Measurements from ENCODE around the gene SMIM10L2A.

The SMIM10L2A gene

GRCh38 chrX:135429429-135429828 lies 7.7 kb downstream of the SMIM10L2A start:
- H2AFZ ChIP-seq (ENCODE audit: low read depth) = no peak overlapping the region
- H3K27me3 ChIP-seq (ENCODE audit: insufficient read depth, low read depth) = no peaks in the 10 kb centered on the region
- no peaks in the 10 kb centered on the region for H3K79me2 ChIP-seq (ENCODE audit: insufficient read depth, low read depth)
- no peaks in the 10 kb centered on the region for H3K4me1 ChIP-seq (ENCODE audit: low read depth, poor library complexity, severe bottlenecking)
- H4K20me1 ChIP-seq (ENCODE audit: insufficient read depth) = no peaks in the 10 kb centered on the region
- H3K36me3 ChIP-seq (ENCODE audit: insufficient read depth) = no peaks in the 10 kb centered on the region
- H3K4me3 ChIP-seq (IDR thresholded peaks at IDR 0.05; ENCODE audit: insufficient read depth, low read depth, low read length) = no peak overlapping the region
- TF ChIP-seq CTCF (conservative IDR thresholded peaks at IDR 0.05; ENCODE audit: low read depth, low read length) = no peak
- no peak overlapping the region for H3K27ac ChIP-seq
- no peak overlapping the region for H3K9ac ChIP-seq
- no peak overlapping the region for H3K4me2 ChIP-seq

GRCh38 chrX:135431886-135432285 lies 10.1 kb downstream of the SMIM10L2A start:
- Histone ChIP-seq H3K27me3 (ENCODE audit: insufficient read depth, low read depth) (no peaks in the 10 kb centered on the region), H2AFZ (ENCODE audit: low read depth) (no peak overlapping the region), H3K4me3 (IDR thresholded peaks at IDR 0.05; ENCODE audit: insufficient read depth, low read depth, low read length) (no peak overlapping the region), H4K20me1 (ENCODE audit: insufficient read depth) (no peaks in the 10 kb centered on the region), H3K36me3 (ENCODE audit: insufficient read depth) (no peaks in the 10 kb centered on the region), H3K79me2 (ENCODE audit: insufficient read depth, low read depth) (no peaks in the 10 kb centered on the region), H3K9ac (no peak overlapping the region), H3K4me1 (ENCODE audit: low read depth, poor library complexity, severe bottlenecking) (no peaks in the 10 kb centered on the region), H3K27ac (no peak overlapping the region), H3K4me2 (no peak overlapping the region)
- no peak for TF ChIP-seq CTCF (conservative IDR thresholded peaks at IDR 0.05; ENCODE audit: low read depth, low read length)

GRCh38 chrX:135432453-135432852 lies 10.7 kb downstream of the SMIM10L2A start:
- Histone ChIP-seq H3K4me1 (ENCODE audit: low read depth, poor library complexity, severe bottlenecking) (no peaks in the 10 kb centered on the region), H3K4me3 (IDR thresholded peaks at IDR 0.05; ENCODE audit: insufficient read depth, low read depth, low read length) (no peak overlapping the region), H3K27me3 (ENCODE audit: insufficient read depth, low read depth) (no peaks in the 10 kb centered on the region), H4K20me1 (ENCODE audit: insufficient read depth) (no peaks in the 10 kb centered on the region), H3K9ac (no peak overlapping the region), H3K36me3 (ENCODE audit: insufficient read depth) (no peaks in the 10 kb centered on the region), H3K4me2 (no peak overlapping the region), H3K27ac (no peak overlapping the region), H3K79me2 (ENCODE audit: insufficient read depth, low read depth) (no peaks in the 10 kb centered on the region), H2AFZ (ENCODE audit: low read depth) (no peak overlapping the region)
- no peak for TF ChIP-seq CTCF (conservative IDR thresholded peaks at IDR 0.05; ENCODE audit: low read depth, low read length)

- Histone ChIP-seq H4K20me1 (ENCODE audit: insufficient read depth) (no peaks in the 10 kb centered on the region), H3K9ac (no peak overlapping the region), H3K4me3 (IDR thresholded peaks at IDR 0.05; ENCODE audit: insufficient read depth, low read depth, low read length) (no peak overlapping the region), H2AFZ (ENCODE audit: low read depth) (no peak overlapping the region), H3K27ac (no peak overlapping the region), H3K27me3 (ENCODE audit: insufficient read depth, low read depth) (no peaks in the 10 kb centered on the region), H3K36me3 (ENCODE audit: insufficient read depth) (no peaks in the 10 kb centered on the region), H3K79me2 (ENCODE audit: insufficient read depth, low read depth) (no peaks in the 10 kb centered on the region), H3K4me1 (ENCODE audit: low read depth, poor library complexity, severe bottlenecking) (no peaks in the 10 kb centered on the region), H3K4me2 (no peak overlapping the region)
- no peak for TF ChIP-seq CTCF (conservative IDR thresholded peaks at IDR 0.05; ENCODE audit: low read depth, low read length)
Measured at GRCh38 chrX:135432881-135433521, 11.3 kb downstream of the SMIM10L2A start.

Data from KMS-11 (cell line).